HG03025 (cell line): ENCODE results near the gene ROBO1.

Source experiments
- ATAC-seq: cut with Tn5 transposase; IDR thresholded peaks from one replicate; pipeline ENCODE4 v1.9.1; 2021; ENCODE audit warnings: mild to moderate bottlenecking, moderate library complexity; ENCODE audit not compliant: unreplicated experiment, low FRiP score

ROBO1 gene

DNA sequence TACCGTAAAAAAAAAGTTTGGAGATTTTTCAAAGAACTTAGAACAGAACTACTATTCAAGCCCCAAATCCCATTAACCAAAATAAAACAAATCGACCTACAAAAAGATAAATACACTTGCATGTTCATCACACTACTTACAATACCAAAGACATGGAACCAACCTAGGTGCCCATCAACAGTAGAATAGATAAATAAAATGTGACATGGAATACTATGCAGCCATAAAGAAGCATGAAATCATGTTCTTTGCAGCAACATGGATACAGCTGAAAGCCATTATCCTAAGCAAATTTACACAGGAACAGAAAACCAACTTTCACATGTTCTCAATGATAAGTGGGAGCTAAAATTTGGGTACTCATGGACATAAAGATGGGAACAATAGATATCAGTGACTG, 768.7 kb downstream of the ROBO1 start:
- no peak for ATAC-seq

DNA sequence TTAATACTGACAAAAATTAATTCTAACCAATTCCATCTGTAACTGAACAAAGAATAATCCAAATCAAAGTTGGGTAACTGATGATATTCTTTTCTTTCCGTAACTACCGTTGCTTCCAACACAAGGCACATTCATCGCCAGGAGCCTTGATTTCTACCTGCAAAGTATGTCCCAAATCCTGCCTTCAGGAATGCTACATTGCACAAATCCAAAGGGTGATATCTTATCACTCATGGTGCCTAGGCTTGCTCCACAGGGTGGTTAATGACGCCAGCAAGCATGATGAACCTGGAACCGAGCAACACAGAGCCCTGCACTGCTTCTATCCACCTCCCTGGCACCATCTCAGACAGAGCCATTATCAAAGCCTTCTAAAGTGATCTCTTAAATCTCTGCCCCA, 772.7 kb downstream of the ROBO1 start:
- no peak for ATAC-seq

DNA sequence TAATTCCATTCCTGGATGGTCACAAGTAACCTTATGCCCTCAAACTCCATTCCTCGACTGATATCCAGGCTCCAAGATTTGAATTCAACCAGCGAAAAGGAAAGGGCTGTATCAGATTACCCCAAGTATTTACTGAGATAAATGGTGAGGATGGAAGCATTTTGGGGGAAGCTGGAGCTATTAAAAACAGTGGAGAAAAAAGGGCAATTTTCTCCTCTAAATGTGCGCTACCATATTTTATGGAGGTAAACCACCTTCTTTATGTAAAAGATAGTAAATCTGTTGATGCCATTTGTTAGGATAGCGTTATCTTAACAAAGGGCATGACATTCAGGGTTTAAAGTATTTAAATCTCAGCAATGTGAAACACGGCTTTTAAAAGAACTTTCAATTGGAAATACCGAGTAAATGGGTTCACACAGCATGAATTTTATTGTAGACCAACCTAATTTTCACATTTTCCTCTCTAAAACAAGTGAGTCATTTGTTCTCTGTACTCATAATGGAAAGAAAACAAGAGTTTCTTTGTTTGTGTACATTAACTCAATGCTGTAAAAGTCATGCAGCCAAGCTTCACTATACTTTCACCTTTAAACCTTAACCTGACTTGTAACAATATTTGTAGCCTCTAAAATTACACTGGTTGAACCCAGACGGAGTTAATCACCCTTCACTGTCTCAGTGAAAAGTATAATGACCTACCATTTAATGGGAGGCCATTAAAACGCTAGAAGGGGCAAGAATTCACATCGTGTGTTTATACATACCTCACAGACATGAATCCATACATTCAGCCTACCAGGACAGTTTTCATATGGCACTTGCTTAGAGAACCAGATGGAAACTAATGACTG, 773.4 kb downstream of the ROBO1 start:
- ATAC-seq: no peak

GRCh38 chr3:78993375-78993774, 774.4 kb downstream of the ROBO1 start:
- ATAC-seq: no peak

- ATAC-seq: no peak
Measured at GRCh38 chr3:78992830-78993229, 775.0 kb downstream of the ROBO1 start.

DNA sequence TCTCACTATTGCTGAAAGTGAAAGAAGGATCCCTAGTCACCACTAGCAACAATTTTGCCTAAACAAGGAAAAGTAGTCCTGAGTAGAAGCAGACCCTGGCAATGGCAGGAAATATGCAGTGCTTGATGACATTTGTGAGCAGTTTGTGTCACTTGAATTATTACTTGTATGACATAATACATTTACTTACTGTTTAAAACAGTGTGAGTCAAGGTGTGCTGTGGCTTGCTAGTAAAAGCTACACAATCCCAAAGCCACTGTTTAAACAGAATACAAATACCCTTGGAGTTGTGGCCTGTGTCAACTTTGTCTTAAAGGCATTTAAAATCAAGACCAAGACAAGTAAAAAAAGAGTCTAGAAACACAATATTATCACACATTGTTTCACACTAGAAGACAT, 775.4 kb downstream of the ROBO1 start:
- ATAC-seq: no peak

GRCh38 chr3:78991656-78992055, 776.1 kb downstream of the ROBO1 start:
- no peak for ATAC-seq

- no peak for ATAC-seq
Measured at GRCh38 chr3:78990156-78990555, 777.6 kb downstream of the ROBO1 start.

DNA sequence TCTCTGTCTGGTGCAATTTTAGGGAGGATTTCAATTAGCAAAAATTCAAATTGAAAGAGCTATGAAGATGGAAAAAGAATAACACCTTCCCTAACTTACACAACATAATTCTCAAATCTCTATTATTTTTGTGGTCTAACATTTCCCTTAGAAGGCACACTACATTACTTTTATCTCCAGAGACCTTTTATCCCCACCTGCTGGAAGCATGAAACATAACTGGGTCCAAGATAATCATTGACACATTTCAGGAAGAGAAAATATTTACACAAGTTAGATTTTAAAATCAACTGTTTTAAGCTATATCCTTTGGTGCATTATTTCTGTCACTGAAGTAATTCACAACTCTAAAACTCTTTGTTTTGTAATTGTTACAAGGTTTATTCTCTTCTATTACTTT, 779.5 kb downstream of the ROBO1 start:
- no peak for ATAC-seq

DNA sequence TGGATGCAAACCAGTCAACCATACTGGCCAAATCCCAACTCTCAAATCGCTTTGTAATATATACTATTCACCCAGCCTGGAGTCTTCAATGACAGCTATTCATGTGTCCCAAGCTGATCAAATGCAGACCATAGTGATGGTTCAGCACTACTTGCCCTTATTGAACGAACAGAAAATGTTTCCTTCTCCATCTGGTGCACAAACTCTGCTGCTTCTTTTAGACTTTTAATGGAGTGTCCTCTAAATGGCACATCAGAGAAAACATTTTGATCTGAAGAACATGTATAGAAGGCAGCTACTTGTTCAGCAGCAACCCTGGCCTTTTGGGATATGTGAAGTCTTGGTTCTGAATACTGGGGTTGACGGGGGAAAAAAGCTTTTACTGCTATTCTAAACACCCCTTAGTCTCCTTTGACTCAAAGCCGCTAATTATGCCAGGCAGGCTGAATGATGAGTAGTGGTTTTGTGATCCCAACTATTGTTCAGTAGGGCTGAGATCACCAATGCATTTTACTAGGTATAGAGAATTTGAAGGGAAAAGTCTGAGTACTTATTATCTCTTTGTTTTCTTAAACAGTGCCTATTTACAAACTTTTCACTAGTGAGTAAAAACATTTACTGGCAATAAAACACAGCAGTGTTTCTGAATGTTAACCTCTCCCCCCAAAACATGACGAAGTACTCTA, 781.2 kb downstream of the ROBO1 start:
- ATAC-seq: no peak

- no peak for ATAC-seq
Measured at GRCh38 chr3:78985981-78986380, 781.8 kb downstream of the ROBO1 start.

DNA sequence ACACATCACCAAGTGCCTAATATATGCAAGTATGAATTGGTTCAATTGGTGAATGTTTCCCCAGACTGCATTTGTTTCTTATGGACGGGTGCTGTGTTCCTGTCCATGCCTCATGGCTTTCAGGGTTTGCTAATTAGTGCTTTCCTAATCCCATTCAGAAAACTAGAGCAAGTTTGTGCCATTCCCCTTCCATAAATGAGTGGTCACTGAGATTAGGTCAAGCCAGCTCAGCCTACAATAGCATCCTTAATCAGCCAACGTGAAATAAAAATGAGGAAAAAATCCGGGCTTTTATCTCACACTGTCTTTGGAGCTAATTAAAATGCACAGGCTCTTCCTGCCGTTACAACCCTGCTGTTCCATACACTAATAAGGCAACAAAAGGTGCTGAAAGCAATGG, 788.8 kb downstream of the ROBO1 start:
- no peak for ATAC-seq

DNA sequence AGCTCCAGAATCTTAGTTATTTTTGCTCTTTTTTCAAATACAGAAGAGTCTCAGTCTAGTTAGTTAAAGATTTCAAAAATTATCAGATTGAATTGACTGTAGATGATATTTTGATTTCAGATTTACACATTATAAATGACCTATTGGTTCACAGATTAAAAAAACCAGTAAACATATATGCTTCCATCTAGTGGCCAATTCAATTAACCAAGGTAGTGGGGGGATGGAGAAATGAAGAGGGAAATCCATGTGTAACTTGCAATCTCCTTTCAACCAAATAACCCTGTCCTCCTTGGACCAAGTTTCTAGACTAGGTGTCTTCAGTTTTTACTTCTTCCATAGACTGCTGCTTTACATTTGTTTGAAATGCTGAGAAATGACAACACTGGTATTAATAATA, 789.8 kb downstream of the ROBO1 start:
- no peak for ATAC-seq

DNA sequence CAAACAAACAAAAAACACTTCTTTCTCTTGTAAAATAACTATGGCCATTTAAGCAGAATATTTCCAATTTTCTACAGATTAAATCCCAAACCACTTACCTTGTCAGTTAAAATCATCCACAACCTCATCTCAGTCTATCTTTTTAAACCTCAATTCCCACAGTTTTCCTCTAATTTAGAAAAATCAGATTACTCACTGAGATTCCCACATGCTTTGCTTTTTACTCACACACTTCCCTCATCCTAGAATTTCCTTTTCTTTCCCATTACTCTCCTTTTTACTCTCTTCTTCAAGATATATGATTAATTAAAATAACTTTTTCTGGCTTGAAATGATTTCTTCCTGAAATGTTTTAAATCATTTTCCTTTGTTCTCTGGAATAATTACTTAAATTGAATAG, 790.7 kb downstream of the ROBO1 start:
- ATAC-seq: no peak

DNA sequence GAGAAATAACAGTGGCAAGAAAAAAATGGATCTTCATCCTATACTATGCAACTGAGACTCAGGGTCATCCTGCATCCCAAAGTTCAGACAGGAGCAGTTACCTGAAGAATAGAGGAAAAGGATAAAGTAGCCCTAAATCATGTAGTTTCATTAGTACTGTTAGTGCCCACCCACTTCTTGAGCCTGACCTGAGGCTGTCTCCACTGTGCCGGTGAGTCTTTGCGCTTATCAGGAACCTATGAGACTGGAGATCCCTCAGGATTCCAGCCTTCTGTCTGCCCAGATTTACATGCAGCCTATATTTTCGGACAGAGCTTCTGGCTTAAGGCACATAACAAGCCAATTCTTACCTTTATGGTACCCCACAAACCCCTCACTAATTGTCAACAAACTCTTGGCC, 791.6 kb downstream of the ROBO1 start:
- ATAC-seq: no peak

DNA sequence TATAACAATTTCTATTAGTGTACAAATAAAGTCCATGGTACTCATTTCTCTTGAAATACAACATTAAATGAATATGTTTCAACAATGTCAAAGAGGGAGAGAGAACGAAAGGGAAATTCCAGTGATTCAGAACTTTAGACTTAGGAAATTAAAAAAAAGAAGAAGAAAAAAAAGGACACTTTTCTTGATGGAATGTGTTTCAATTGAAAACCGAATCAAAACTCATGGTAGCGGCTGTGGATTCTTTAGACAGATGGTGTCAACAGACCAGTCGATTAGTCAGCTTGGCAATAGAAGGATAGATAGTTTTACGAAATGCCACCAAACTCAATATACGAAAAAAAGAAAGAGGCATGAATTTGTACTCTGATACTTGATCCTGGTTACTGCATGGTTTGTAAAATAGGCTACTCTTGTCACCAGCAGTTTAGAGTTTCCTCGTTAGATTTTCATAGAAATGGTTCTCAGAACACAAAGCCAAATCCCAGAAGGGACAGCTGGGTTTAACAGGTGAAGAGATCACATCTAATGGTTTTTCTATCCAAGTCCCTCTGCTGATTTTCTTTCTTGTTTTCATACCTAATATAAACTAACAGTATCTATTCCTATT, 793.5 kb downstream of the ROBO1 start:
- ATAC-seq: no peak

DNA sequence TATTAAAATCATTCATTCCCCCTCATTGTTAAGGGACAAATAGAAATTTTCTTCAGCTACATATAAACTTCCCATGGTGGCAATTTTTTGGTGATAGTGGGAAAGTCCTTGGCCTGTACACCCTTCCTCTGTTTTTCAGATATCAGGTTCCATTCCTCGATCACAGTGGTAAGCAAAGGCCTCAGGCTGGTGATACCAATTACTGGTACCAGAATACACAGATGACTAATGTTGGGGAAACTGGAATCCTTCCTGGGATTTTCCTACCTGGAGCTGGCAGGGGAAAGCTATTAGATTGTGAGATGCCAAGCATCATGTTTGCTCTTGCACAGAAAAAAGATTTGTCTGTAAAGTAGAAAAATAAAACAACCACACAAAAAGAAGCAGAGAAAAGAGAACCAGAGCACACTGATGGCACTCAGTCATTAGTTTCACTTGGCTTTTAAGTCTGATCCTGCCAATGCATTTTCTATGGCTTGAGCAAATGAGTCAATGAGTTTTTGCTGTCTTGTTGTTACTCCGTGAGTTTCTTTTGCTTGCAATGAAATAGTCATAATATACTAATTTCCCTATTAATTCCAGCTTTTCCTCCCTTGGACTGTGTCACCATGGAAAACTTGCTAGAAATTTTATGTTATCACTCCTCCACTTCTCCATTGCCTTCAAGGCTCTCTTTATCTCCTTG, 795.0 kb downstream of the ROBO1 start:
- ATAC-seq: no peak

DNA sequence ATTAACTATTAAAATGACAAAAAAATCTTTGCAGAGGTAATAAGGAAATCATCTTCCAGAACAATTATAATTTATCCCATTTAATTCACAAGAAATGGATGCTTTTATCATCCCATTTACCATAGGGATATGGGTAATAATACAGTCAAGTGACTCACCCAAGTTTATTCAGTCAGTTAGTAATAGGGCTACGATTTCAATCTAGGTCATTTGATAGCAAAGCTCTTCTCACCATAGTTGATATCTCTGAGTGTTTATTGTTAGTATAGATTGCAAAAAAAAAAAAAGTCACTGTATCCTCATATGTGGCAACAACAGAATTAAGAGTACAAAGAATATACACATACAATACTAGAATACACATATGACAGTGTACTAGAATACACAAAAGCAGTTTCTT, 797.1 kb downstream of the ROBO1 start:
- ATAC-seq: no peak

- no peak for ATAC-seq
Measured at GRCh38 chr3:78969483-78969882, 798.3 kb downstream of the ROBO1 start.

- no peak for ATAC-seq
Measured at GRCh38 chr3:78967061-78967460, 800.7 kb downstream of the ROBO1 start.

GRCh38 chr3:78963771-78964170, 804.0 kb downstream of the ROBO1 start:
- ATAC-seq: no peak
